ENCODE data around the gene CCNG1. TPM values are rescaled to one million over a fixed set of nuclear protein-coding genes. Genes with fewer than 3 reads are reported as not detected.

CCNG1 gene
- total and polyA plus RNA-seq, 8 donors = 55.1 to 222 (median 124) TPM

DNA sequence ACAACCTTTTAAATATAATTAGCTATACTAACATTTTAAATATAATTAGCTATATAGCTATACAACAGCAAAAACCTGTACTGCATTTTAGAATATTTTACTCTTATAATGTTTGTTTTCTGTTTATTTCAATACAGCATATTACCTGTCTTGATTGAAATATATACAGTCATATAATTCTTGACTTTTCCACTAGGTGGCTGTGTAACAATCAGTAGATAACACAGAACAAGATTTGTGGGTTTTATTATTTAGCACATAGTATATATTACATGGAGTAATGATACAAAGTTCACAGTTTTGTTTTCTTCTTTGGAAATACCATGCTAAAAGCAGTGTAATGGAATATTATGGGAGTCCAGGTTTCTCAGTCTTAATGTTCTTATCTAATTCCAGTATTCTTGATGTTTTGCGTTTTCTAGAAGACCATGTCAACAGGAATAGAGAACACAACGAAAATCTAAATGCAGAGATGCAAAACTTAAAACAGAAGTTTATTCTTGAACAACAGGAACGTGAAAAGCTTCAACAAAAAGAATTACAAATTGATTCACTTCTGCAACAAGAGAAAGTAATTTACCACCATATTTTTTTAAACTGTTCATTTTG is 36.3 kb downstream of the CCNG1 start:
- TF ChIP-seq, protein P1, sequence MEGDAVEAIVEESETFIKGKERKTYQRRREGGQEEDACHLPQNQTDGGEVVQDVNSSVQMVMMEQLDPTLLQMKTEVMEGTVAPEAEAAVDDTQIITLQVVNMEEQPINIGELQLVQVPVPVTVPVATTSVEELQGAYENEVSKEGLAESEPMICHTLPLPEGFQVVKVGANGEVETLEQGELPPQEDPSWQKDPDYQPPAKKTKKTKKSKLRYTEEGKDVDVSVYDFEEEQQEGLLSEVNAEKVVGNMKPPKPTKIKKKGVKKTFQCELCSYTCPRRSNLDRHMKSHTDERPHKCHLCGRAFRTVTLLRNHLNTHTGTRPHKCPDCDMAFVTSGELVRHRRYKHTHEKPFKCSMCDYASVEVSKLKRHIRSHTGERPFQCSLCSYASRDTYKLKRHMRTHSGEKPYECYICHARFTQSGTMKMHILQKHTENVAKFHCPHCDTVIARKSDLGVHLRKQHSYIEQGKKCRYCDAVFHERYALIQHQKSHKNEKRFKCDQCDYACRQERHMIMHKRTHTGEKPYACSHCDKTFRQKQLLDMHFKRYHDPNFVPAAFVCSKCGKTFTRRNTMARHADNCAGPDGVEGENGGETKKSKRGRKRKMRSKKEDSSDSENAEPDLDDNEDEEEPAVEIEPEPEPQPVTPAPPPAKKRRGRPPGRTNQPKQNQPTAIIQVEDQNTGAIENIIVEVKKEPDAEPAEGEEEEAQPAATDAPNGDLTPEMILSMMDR (IDR thresholded peaks at IDR 0.05) = peak in 1 of 4 donors; percentile 8
- FAIRE-seq = peak; percentile 72
- H3K27me3 ChIP-seq = no peaks in the 10 kb centered on the region
- no peak for DNase-seq
- no peaks in the 10 kb centered on the region for H3K36me3 ChIP-seq
- H3K4me1 ChIP-seq = no peaks in the 10 kb centered on the region
- ATAC-seq = peak in 2 of 4 donors; percentile 40 to 51
- no peaks in the 10 kb centered on the region for H3K9me3 ChIP-seq
- no peak overlapping the region for H3K4me3 ChIP-seq
- intact Hi-C loops (cut with DNase I) = no loop called here
- 86 to 88% methylated on average over 3 of the region's 3 CpGs for whole genome bisulfite sequencing, 2 donors
- no peak overlapping the region for H3K27ac ChIP-seq

DNA sequence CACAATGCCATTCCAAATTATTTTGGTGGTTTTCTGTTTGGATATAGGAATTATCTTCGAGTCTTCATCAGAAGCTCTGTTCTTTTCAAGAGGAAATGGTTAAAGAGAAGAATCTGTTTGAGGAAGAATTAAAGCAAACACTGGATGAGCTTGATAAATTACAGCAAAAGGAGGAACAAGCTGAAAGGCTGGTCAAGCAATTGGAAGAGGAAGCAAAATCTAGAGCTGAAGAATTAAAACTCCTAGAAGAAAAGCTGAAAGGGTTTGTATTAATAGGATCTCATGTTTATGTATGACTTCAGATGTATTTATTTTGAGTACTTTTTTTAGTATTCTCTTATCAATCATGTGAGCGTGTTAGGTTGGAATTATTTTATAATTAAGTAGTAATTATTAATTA is 38.0 kb downstream of the CCNG1 start:
- ATAC-seq (no peak), FAIRE-seq (no peak), DNase-seq (no peak)
- Histone ChIP-seq H3K27ac (no peak overlapping the region), H3K4me1 (no peaks in the 10 kb centered on the region), H3K9me3 (no peaks in the 10 kb centered on the region), H3K27me3 (no peaks in the 10 kb centered on the region), H3K36me3 (no peaks in the 10 kb centered on the region), H3K4me3 (no peak overlapping the region)
- 82 to 83% methylated on average over 2 of the region's 2 CpGs for WGBS, 2 donors
- TF ChIP-seq, protein P1 (IDR thresholded peaks at IDR 0.05) = no peak
- intact Hi-C loops (cut with DNase I) = no loop called here

DNA sequence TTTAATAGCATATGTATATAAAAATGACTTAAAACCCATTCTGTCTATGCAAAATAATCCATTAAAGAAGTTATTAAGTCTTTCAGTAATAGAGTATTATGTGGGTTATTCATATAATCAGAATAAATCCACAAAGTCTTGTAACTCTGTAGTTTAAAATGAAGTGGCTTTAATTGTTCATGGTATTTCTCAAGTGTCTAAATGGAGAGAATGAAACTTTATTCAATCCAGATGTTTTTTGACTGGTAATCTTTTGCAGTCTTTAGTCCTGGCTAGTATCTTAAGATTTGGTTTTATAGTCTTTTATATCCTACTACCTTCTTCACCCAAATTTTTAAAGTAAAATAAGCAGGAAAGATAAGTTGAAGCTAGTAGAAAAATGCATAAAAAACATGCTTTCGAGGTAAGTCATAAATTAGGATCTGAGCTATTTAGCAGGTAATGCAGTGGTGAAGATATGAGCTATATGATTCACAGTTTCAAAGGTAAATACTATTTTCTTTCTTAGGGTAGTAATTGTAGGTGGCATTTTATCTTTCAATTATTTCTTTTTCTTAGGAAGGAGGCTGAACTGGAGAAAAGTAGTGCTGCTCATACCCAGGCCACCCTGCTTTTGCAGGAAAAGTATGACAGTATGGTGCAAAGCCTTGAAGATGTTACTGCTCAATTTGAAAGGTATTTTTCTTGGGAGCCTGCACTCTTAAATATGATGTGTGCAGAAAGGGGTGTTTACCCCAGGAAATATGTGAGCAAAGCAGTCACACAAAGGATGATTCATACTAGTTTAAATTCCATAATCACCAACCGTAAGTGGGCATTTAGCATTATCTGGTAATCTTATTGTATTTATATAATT is 41.0 kb downstream of the CCNG1 start:
- intact Hi-C loops (cut with DNase I) = no loop called here
- Histone ChIP-seq H3K27ac (no peak overlapping the region), H3K36me3 (no peaks in the 10 kb centered on the region), H3K9me3 (no peaks in the 10 kb centered on the region), H3K27me3 (no peaks in the 10 kb centered on the region), H3K4me3 (no peak overlapping the region), H3K4me1 (no peaks in the 10 kb centered on the region)
- ATAC-seq = no peak
- FAIRE-seq = no peak
- TF ChIP-seq, protein P1 (IDR thresholded peaks at IDR 0.05) = no peak
- 94 to 96% methylated on average over 2 of the region's 2 CpGs for WGBS, 2 donors
- no peak for DNase-seq

DNA sequence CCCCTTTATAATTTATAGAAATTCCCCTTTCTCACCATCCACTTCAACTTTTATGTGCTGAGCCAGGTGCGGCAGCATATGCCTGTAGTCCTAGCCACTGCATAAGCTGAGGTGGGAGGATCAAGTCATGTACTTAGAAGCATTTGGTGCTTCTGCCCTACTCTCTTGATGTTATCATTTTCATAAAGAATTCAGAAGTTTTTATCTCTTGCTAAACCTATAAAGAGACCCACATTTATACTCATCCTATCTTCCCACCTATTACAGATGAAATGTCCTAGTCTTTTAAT is 41.5 kb downstream of the CCNG1 start:
- FAIRE-seq (no peak), DNase-seq (no peak), ATAC-seq (no peak)
- whole genome bisulfite sequencing, 2 donors = 98 to 100% methylated on average over 1 of the region's 1 CpG
- Histone ChIP-seq H3K27me3 (no peaks in the 10 kb centered on the region), H3K4me1 (no peaks in the 10 kb centered on the region), H3K36me3 (no peaks in the 10 kb centered on the region), H3K4me3 (no peak overlapping the region), H3K9me3 (no peaks in the 10 kb centered on the region), H3K27ac (no peak overlapping the region)
- TF ChIP-seq, protein P1 (IDR thresholded peaks at IDR 0.05) = no peak
- intact Hi-C loops (cut with DNase I) = no loop called here

Data from pancreas (tissue), 10 donors.